Measurements from ENCODE around the gene HDAC9. TPM values are rescaled to one million over a fixed set of nuclear protein-coding genes. Genes with fewer than 3 reads are reported as not detected.
A peak's percentile ranks its signal among the peaks of the same experiment; 100 is the strongest.

Gene HDAC9
- total and polyA plus RNA-seq, 2 of the 13 experiments (the other 11 are each of a cell fraction or from before 2014, with no cell fraction given) = 0.05 to 0.07 TPM

DNA sequence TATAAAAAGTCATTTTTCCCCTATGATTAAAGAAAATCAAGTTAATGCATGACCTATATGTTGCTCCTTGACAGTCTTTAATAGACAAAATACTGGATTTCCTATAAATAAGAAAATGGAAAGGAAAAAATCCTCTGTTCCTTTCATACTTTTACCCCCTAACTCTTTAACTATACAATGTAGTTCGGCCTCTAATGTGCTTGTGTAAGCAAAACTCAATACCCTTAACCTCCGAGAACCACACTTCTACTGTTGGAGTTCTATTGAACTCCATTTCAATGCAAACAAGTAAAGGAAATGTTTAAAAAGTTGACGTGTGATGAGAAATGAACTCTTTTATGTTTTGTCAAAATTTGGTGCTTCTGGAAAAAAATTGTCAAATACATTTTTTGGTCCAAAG is 36.0 kb downstream of the HDAC9 start (continued):
- TF ChIP-seq, protein P1, sequence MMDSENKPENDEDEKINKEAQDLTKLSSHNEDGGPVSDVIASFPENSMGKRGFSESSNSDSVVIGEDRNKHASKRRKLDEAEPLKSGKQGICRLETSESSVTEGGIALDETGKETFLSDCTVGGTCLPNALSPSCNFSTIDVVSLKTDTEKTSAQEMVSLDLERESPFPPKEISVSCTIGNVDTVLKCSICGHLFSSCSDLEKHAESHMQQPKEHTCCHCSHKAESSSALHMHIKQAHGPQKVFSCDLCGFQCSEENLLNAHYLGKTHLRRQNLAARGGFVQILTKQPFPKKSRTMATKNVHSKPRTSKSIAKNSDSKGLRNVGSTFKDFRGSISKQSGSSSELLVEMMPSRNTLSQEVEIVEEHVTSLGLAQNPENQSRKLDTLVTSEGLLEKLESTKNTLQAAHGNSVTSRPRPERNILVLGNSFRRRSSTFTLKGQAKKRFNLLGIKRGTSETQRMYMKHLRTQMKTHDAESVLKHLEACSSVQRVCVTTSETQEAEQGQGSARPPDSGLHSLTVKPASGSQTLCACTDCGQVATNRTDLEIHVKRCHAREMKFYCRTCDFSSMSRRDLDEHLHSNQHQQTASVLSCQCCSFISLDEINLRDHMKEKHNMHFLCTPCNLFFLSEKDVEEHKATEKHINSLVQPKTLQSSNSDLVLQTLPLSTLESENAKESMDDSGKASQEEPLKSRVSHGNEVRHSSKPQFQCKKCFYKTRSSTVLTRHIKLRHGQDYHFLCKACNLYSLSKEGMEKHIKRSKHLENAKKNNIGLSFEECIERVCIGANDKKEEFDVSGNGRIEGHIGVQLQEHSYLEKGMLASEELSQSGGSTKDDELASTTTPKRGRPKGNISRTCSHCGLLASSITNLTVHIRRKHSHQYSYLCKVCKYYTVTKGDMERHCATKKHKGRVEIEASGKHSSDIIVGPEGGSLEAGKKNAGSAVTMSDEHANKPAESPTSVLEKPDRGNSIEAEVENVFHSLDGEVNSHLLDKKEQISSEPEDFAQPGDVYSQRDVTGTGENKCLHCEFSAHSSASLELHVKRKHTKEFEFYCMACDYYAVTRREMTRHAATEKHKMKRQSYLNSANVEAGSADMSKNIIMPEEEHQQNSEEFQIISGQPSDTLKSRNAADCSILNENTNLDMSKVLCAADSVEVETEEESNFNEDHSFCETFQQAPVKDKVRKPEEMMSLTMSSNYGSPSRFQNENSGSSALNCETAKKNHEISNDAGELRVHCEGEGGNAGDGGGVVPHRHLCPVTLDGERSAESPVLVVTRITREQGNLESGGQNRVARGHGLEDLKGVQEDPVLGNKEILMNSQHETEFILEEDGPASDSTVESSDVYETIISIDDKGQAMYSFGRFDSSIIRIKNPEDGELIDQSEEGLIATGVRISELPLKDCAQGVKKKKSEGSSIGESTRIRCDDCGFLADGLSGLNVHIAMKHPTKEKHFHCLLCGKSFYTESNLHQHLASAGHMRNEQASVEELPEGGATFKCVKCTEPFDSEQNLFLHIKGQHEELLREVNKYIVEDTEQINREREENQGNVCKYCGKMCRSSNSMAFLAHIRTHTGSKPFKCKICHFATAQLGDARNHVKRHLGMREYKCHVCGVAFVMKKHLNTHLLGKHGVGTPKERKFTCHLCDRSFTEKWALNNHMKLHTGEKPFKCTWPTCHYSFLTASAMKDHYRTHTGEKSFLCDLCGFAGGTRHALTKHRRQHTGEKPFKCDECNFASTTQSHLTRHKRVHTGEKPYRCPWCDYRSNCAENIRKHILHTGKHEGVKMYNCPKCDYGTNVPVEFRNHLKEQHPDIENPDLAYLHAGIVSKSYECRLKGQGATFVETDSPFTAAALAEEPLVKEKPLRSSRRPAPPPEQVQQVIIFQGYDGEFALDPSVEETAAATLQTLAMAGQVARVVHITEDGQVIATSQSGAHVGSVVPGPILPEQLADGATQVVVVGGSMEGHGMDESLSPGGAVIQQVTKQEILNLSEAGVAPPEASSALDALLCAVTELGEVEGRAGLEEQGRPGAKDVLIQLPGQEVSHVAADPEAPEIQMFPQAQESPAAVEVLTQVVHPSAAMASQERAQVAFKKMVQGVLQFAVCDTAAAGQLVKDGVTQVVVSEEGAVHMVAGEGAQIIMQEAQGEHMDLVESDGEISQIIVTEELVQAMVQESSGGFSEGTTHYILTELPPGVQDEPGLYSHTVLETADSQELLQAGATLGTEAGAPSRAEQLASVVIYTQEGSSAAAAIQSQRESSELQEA (CRISPR knock-in tag; IDR thresholded peaks at IDR 0.05; ENCODE audit: not compliant biosample characterization) = no peak
- TF ChIP-seq ZNF672 (CRISPR knock-in tag; IDR thresholded peaks at IDR 0.05) (no peak), MAFK (conservative IDR thresholded peaks at IDR 0.05 in 1 of 2, IDR thresholded peaks at IDR 0.05 in 1 of 2; ENCODE audit: low read length in 2 of 2) (peak; percentile 50 to 74), U2AF1 (optimal IDR thresholded peaks at IDR 0.05; ENCODE audit: low read depth, low read length) (no peak)
- TF ChIP-seq, protein P2, sequence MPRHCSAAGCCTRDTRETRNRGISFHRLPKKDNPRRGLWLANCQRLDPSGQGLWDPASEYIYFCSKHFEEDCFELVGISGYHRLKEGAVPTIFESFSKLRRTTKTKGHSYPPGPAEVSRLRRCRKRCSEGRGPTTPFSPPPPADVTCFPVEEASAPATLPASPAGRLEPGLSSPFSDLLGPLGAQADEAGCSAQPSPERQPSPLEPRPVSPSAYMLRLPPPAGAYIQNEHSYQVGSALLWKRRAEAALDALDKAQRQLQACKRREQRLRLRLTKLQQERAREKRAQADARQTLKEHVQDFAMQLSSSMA (CRISPR knock-in tag; IDR thresholded peaks at IDR 0.05) = no peak
